Neutrophil (primary cell): ENCODE results near the gene TTLL1.

Source experiments
- H3K27ac ChIP-seq: fragments of 200-600 bp; sonication (generic); 2 replicates; pipeline ENCODE4 v1.5.1; 2016; ENCODE audit warnings: mild to moderate bottlenecking, moderate library complexity
- H3K27me3 ChIP-seq: fragments of 200-600 bp; sonication (generic); 2 replicates; pipeline ENCODE4 v1.6.0; 2016; ENCODE audit warnings: mild to moderate bottlenecking
- H3K36me3 ChIP-seq: fragments of 200-600 bp; sonication (generic); 2 replicates; pipeline ENCODE4 v1.5.1; 2017
- H3K4me1 ChIP-seq, 2 experiments: fragments of 200-600 bp in 1 of 2; sonication (generic) in 1 of 2; 1 replicate in 1 of 2; 2 replicates in 1 of 2; pipeline versions ENCODE4 v1.5.1 to v1.6.1; 2013 to 2016; ENCODE audit warnings: low read depth in 1 of 2, low read length in 1 of 2, mild to moderate bottlenecking in 1 of 2, moderate library complexity in 1 of 2; ENCODE audit not compliant: control insufficient read depth in 1 of 2, insufficient read depth in 1 of 2
- H3K4me3 ChIP-seq, 2 experiments: fragments of 200-600 bp in 1 of 2; sonication (generic) in 1 of 2; 1 replicate in 1 of 2; 2 replicates in 1 of 2; pipeline ENCODE4 v1.5.1; 2013 to 2016; ENCODE audit warnings: low read depth in 1 of 2, low read length in 1 of 2, mild to moderate bottlenecking in 1 of 2, moderate library complexity in 1 of 2
- H3K9me3 ChIP-seq: fragments of 200-600 bp; sonication (generic); 2 replicates; pipeline ENCODE4 v1.5.1; 2016
- CTCF ChIP-seq: fragments of 200-600 bp; sonication (generic); IDR thresholded peaks from 2 replicates; pipeline ENCODE4 v1.5.1; 2016; ENCODE audit warnings: antibody characterized with exemption

TTLL1 gene

DNA sequence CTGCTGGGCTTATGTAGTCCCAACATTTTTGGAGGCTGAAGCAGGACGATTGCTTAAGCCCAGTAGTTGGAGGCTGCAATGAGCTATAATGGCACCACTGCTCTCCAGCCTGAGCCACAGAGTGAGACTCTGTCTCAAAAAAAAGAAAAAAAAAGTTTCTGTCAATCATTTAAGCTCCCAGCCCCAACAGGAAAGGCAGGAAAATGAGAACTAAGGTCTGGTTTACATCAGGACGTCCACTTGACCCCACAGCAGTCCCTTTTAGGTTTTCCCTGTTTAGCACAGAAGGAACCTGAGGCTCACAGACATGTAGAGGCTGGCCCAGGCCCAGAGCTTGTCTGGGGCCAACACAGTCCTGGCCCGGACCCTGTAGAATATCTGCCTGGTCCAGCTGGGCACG lies 9.2 kb upstream of the TTLL1 start:
- TF ChIP-seq CTCF = no peak
- Histone ChIP-seq H3K36me3 (no peaks in the 10 kb centered on the region), H3K27ac (no peak overlapping the region), H3K27me3 (no peaks in the 10 kb centered on the region), H3K9me3 (peaks cover 5% of the 10 kb centered on the region), H3K4me1 (peaks cover 0 to 4% of the 10 kb centered on the region in 2 experiments), H3K4me3 (no peak overlapping the region)

DNA sequence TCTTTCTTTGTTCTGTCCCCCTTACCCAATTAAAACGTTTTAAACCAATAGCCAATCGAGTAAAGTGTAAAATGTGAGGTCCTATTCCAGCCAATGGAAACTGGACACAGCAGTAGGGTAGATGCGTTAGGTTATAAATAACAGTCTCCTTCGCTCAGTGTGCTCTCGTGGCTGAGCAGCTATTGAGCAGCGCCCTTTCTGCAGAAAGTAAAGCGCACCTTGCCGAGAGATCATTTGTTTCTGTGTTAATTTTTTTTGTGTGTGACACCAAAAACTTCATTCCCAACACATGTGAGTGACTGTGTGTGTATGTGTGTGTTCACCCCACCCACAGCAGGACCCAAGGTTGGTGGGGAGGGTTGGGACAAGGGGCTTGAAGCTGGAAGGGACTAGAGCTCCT lies 7.2 kb upstream of the TTLL1 start:
- no peaks in the 10 kb centered on the region for H3K36me3 ChIP-seq
- peaks cover 5% of the 10 kb centered on the region for H3K9me3 ChIP-seq
- no peak for TF ChIP-seq CTCF
- no peak overlapping the region for H3K4me3 ChIP-seq
- H3K27me3 ChIP-seq = no peaks in the 10 kb centered on the region
- no peak overlapping the region for H3K27ac ChIP-seq
- peaks cover 8 to 13% of the 10 kb centered on the region in 2 experiments for H3K4me1 ChIP-seq

- no peak for TF ChIP-seq CTCF
- no peaks in the 10 kb centered on the region for H3K27me3 ChIP-seq
- H3K4me3 ChIP-seq = no peak overlapping the region
- no peak overlapping the region for H3K27ac ChIP-seq
- peaks cover 10 to 14% of the 10 kb centered on the region in 2 experiments for H3K4me1 ChIP-seq
- H3K9me3 ChIP-seq = peaks cover 5% of the 10 kb centered on the region
- no peaks in the 10 kb centered on the region for H3K36me3 ChIP-seq
These were observed 5.4 kb upstream of the TTLL1 start for GRCh38 chr22:43094551-43094950.

GRCh38 chr22:43094085-43094484 lies 4.9 kb upstream of the TTLL1 start:
- Histone ChIP-seq H3K9me3 (peaks cover 5% of the 10 kb centered on the region), H3K36me3 (no peaks in the 10 kb centered on the region), H3K27me3 (no peaks in the 10 kb centered on the region), H3K27ac (no peak overlapping the region), H3K4me1 (peaks cover 14 to 16% of the 10 kb centered on the region in 2 experiments), H3K4me3 (no peak overlapping the region)
- no peak for TF ChIP-seq CTCF

DNA sequence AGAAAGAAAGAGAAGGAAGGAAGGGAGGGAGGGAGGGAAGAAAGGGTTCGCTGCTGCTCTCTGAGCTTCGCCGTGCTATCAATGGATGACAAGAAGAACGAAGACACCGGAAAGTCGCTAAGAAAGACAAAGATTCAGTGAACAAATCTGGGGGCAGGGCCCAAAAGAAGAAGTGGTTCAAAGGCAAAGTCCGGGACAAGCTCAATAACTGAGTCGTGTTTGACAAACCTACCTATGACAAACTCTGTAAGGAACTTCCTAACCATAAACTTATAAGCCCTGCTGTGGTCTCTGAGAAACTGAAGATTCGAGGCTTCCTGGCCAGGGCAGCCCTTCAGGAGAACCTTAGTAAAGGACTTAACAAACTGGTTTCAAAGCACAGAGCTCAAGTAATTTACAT lies 2.9 kb upstream of the TTLL1 start:
- H3K4me1 ChIP-seq = peaks cover 18 to 21% of the 10 kb centered on the region in 2 experiments
- no peaks in the 10 kb centered on the region for H3K36me3 ChIP-seq
- TF ChIP-seq CTCF = no peak
- no peak overlapping the region for H3K27ac ChIP-seq
- peaks cover 5% of the 10 kb centered on the region for H3K9me3 ChIP-seq
- H3K4me3 ChIP-seq = no peak overlapping the region
- no peaks in the 10 kb centered on the region for H3K27me3 ChIP-seq
